Inflammatory macrophage (primary cell): Measurements from ENCODE around the gene TAS2R16.
"Not testable (repeated sequence)": the region's sequence is repeated elsewhere in the genome, so short reads cannot be mapped to it uniquely, and the experiment has no call there.

Source experiments
- DNase-seq, 2 donors: peaks; one replicate each; pipeline ENCODE4 v3.0.0-alpha.2; 2020 to 2022

TAS2R16 gene

GRCh38 chr7:122970740-122971725 lies 24.5 kb downstream of the TAS2R16 start:
- DNase-seq = no peak

- DNase-seq = no peak
Observed at GRCh38 chr7:122968389-122968788, 27.1 kb downstream of the TAS2R16 start.

GRCh38 chr7:122965306-122965705 lies 30.2 kb downstream of the TAS2R16 start:
- no peak for DNase-seq

- not testable (repeated sequence) for DNase-seq
Observed at GRCh38 chr7:122953678-122954077, 41.8 kb downstream of the TAS2R16 start.

GRCh38 chr7:122951006-122951405 lies 44.5 kb downstream of the TAS2R16 start:
- no peak for DNase-seq

- DNase-seq = no peak
Observed at GRCh38 chr7:122949186-122949585, 46.3 kb downstream of the TAS2R16 start.
